Measurements from ENCODE around the gene TARS3.

Gene TARS3

GRCh38 chr15:101617390-101617965, 106.8 kb downstream of the TARS3 start:
- no peak for TF ChIP-seq CTCF (IDR thresholded peaks at IDR 0.05; ENCODE audit: control extremely low read depth, extremely low read depth, low read depth, missing control alignments)
- ChIA-PET POLR2A (no interaction called here), CTCF (interaction anchor here (1.1 to 2.2 kb wide), 5 partner anchors 8 to 24 kb away, joined by 3 to 11 read pairs (median 6); no protein-coding TSS in a partner anchor)
- no peak for DNase-seq (ENCODE audit: extremely low spot score)

- DNase-seq (ENCODE audit: extremely low spot score), result no peak
- POLR2A ChIA-PET, result no interaction called here
- CTCF ChIA-PET, result interaction anchor here (1.3 to 2.2 kb wide), 3 partner anchors 9 to 25 kb away, joined by 3 to 11 read pairs (median 6); no protein-coding TSS in a partner anchor
- no peak for TF ChIP-seq CTCF (IDR thresholded peaks at IDR 0.05; ENCODE audit: control extremely low read depth, extremely low read depth, low read depth, missing control alignments)
Measured at GRCh38 chr15:101615986-101616848, 108.1 kb downstream of the TARS3 start.

GRCh38 chr15:101615414-101615985, 108.8 kb downstream of the TARS3 start:
- DNase-seq (ENCODE audit: extremely low spot score), result no peak
- ChIA-PET CTCF (interaction anchor here (1.3 to 2.2 kb wide), 3 partner anchors 10 to 26 kb away, joined by 3 to 11 read pairs (median 6); no protein-coding TSS in a partner anchor), POLR2A (no interaction called here)
- TF ChIP-seq CTCF (IDR thresholded peaks at IDR 0.05; ENCODE audit: control extremely low read depth, extremely low read depth, low read depth, missing control alignments), result no peak

DNA sequence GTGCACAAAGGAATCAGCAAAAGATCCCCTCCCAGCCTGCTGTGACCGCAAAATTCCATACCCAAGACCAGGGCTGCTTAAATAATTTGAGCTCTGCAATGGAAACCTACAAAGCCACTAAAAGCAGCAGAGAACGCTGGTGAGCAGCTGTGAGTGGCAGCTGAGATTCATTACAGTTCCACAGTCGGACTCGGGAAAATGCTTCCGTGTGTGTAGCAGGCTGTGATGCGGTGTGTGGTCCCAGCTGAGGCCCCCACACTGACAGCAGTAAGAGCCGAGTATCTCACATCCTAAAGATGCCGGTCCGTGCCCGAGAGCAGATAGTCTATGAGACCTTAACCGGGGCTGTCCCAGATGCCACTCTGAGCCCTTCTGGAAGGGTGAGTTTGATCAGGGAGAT, 109.5 kb downstream of the TARS3 start:
- POLR2A ChIA-PET, result no interaction called here

DNA sequence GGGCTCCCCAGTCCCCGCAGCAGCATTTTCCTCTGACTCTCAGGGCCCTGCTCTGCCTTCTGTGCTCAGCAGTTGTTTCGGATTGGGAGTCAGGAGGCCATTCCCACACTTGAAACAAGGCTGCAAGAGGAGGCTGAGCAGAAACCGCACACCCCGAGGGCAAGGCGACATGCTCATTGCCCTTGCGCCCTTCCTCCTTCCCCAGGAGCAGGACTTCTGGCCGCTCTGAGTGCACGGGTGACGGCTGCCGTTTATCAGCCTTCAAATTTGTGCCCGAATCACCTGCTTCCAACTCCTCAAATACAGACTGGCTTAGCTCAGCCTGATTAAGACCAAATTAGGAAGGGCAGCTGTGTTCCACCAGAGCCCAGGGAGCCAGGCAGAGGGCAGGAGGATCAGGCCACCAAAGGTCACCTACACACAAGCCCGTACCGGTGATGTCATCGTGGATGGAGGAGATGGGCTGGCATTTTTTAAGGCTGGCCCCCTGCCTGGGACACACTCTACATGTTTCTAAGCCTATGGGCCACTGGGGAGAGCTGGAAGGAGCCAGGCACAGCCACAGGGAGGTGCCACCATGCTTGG, 110.2 kb downstream of the TARS3 start:
- no peak for TF ChIP-seq CTCF (IDR thresholded peaks at IDR 0.05; ENCODE audit: control extremely low read depth, extremely low read depth, low read depth, missing control alignments)
- DNase-seq (ENCODE audit: extremely low spot score), result no peak
- ChIA-PET CTCF (interaction anchor here (0.7 kb wide), 1 partner anchor 28 kb away, joined by 3 read pairs; no protein-coding TSS in a partner anchor), POLR2A (no interaction called here)

More for the DNA sequence above, 109.5 kb downstream of the TARS3 start:
- TF ChIP-seq CTCF (IDR thresholded peaks at IDR 0.05; ENCODE audit: control extremely low read depth, extremely low read depth, low read depth, missing control alignments), result no peak
- CTCF ChIA-PET, result interaction anchor here (0.7 kb wide), 1 partner anchor 27 kb away, joined by 3 read pairs; no protein-coding TSS in a partner anchor
- DNase-seq (ENCODE audit: extremely low spot score), result no peak

All from GM10248 (cell line).